Activated T-cell treated with anti-CD3 and anti-CD28 coated beads, Interleukin-2, amount 50 U/mL, for 1 hour (primary cell): ENCODE results near the gene BSPRY.
"Not testable (repeated sequence)": the region's sequence is repeated elsewhere in the genome, so short reads cannot be mapped to it uniquely, and the experiment has no call there.

ENCODE experiments used
- DNase-seq: peaks from one replicate; pipeline ENCODE4 v3.0.0-alpha.2; 2020

The BSPRY gene

DNA sequence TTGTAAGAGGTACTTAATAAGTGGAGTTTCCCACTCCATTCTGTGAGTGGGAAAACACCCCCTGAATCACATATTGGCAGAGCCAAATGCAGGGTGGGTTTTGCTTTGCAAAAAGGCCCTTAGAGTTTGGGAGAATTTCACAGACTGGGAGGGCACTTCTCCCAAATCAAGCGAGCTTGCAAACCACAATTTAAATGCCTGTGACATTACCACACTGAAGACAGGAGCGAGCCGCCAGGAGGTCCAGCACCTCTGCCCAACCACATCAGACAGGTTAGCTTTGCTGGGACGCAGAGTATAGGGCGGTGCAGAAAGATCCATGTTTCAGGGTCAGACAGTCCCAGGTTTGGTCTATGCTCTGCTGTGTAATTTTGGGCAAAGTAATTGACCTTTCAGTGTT is 49.5 kb downstream of the BSPRY start:
- no peak for DNase-seq

DNA sequence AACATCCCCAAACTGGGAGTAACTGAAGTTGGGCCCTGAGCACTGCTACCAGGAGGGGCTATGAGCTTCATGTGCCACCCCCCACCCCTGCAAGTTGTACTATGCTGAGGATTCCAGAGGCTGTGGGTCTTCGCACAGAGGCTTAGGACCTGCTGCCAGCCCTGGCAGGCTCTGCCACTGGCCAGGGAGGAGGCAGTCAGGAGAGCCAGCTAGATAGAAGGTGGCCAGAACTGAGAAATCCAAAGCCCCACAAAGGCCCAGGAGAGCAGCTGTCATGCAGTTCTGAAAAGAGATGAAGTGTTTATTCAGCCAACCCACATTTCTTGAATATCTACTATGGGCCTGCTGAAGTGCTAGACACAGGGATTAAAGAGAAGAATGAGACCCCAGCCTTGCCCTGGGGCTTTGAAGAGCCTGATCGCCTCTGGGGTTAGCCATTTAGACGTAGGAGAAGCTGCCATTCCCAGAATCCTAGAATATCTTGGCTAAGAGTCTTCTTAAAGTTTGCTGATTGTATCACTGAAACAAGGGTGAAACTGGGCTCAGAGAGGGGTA is 50.4 kb downstream of the BSPRY start:
- DNase-seq = no peak

DNA sequence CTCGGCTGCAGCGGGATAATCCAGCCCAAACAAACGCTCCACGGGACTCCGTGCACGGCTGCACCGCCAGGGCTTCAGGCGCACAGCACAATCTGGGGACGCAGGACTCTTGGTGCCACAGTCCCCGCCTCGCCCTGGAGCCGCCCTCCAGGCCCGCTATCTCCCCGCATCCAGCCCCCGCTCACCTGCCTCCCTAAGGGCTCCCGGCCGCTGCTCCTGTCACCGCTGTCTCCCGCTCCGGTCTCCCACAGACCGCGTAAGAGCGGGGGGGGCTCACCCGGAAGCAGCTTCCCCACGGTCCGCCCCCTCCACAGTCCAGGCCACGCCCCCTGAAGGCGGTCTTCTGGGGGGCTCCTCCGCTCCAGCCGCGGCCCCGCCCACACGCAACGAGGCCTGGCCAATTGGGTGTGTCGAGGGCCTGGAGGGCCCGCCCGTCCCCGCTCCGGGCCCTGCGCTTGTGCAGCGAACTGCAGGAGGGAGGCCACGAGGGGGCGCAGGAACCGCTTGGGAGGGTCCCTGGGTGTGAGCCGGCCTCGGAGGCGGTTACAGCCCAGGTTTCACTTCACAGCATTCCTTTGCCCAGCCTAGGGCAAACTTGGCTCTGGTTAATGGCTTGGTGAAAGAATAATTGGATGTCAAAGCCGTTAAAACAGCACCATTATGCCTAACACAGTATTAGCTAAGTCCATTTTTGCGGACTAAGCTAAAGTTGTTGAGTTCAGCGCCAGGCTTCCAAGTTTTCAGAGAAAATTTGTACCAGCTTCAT is 51.9 kb downstream of the BSPRY start, which contains the start of gene ALAD:
ALAD (minus strand) TSS at position 258 of the 766 bp plus-strand sequence. CDS start 7,725 bp downstream, outside the sequence.
- peak; percentile 99 for DNase-seq

DNA sequence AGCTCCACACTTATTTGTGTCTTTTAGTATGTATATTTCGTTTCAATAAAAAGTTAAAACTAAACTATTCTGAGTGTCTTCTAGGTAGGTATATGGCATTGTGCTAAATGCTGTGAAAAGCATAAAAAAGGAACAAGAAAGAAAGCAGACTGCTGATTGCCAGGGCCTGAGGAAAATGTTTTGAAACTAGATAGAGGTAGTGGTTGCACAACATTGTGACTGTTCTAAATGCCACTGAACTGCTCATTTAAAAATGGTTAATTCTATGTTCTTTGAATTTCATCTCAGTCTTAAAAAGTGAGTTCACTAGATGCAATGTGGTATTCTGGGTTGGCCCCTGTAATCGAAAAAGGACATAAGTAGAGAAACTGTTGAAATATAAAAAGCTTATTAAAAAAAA is 54.3 kb downstream of the BSPRY start:
- DNase-seq = no peak

DNA sequence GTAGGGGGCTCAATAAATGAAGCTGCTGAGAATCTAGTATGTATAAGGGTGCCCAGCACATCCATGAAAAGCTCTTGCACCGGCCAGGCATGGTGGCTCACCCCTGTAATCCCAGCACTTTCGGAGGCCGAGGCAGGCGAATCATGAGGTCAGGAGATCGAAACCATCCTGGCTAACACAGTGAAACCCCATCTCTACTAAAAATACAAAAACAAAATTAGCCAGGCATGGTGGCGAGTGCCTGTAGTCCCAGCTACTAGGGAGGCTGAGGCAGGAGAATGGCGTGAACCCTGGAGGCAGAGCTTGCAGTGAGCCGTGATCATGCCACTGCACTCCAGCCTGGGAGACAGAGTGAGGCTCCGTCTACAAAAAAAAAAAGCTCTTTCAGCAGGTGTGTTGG is 57.0 kb downstream of the BSPRY start:
- not testable (repeated sequence) for DNase-seq

DNA sequence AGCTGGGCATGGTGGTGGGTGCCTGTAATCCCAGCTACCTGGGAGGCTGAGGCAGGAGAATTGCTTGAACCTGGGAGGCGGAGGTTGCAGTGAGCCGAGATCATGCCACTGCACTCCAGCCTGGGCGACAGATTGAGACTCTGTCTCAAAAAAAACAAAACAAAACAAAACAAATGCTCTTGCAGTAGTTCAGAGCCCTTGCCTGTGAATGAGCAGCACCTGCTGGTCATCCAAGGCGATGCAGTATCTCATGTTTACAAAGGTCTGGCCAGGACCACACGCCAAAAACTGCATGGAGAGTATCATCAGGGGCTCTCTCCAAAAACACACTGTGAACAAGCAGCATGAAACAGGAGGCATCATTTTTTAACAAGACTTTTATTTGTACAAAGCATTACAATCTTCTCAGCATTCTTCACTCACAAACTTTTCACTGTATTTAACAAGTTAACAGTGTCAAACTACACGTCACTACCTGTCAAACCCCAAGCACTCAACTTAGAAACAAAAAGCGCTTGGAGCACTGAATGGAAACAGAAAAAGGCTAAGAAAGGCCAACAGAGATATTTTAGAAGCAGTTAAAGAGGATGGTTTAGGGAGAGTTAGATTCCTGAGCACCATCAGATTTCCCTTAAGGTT is 57.7 kb downstream of the BSPRY start:
- DNase-seq = peak; percentile 64

DNA sequence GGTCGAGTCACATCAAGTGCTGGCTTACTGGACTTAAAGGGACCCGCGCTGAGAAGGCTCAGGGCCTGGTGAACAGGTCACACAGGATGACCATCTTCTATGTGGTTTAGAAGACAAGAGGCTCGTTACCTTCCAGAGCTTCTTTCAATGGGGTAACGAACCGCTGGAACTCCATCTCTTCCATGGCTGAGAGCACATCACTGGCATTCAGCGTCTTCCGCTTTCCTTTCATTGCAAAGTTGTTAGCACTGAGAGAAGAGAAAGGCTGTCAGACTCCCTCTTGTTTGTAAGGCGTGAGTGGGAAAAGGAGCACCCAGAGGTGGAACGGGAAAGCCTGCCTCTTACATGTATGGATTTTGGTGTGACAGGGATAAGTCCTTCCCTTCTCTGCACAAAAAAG is 60.1 kb downstream of the BSPRY start:
- DNase-seq = no peak

DNA sequence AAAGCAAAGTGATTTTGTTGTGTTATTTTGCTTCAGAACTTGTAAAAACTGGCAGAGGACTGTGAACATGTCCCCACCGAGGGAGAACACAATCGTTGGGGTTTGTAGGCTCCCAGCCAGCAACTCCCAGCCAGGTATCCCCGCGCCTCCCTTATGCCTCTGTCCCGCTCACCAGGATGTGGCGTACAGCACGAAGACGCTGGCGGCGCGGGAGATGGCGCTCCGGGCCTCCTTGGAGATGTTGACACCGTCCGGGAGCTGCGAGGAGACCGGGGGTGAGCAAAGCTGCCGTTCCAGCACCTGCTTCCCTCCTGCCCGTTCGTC is 60.5 kb downstream of the BSPRY start:
- DNase-seq = no peak

DNA sequence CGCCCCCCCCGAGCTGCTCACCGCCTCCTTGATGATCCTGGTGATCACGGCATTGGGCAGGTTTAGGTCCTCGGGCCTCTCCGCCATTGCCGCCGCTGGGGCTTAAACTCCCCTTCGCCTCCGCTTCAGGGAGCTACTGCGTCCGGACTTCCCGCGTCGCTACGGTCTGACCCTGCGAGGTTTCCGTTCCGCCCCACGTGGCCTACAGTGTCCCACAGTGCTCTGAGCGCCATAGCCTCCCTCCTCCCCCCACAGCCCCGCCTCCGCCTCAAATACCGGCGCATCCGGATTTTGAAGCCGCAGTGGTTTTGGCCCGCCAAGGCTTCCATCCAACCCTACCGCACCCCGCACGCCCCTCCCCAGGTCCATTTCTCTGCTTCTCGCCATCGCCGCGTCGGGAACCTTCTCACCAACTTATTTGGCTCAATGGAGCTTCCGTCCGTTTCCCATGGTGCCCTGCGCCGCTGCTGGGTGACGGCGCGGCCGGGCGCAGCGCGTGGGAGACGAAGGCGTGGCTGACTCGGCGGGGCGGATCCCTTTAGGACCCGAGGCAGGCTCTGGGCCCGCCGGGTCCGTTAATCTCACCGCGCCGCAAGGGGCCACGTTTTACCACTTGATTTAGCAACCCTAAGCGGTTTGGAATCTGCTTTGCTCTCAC is 61.0 kb downstream of the BSPRY start, which contains the start of the genes C9orf43 and POLE3:
C9orf43 (plus strand) TSS at position 541 of the 658 bp plus-strand sequence. CDS start 2,747 bp downstream, outside the sequence.
POLE3 (minus strand) TSS at position 469 of the 658 bp plus-strand sequence; CDS start at position 87, 382 bp downstream.
- DNase-seq = peak; percentile 95

DNA sequence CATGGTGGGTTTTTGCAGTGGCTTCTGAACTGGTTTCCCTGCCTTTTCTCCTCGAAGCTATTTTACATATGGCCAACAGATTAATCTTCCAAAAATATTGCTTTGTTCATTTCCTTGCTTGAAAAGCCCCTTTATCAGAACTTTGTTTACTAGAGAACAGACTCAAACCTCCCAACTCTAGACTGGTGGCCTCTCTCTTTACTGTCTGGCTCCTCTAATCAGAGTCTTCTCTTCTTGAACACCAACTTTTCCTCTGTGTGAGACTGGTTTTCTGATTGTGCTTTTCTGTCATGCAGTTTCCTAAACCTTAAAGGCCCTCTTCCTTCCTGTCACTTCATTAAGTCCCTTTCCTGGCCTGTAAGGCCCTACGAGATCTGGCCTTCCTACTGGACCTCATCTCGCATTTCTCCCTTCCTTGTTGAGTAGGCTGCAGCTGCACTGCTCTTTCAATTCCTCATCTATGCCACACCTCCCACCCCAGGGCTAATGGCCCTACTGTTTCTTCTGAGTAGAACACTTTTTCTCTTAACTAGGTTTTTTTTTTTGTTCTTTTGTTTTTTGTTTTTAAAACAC is 66.9 kb downstream of the BSPRY start:
- no peak for DNase-seq

DNA sequence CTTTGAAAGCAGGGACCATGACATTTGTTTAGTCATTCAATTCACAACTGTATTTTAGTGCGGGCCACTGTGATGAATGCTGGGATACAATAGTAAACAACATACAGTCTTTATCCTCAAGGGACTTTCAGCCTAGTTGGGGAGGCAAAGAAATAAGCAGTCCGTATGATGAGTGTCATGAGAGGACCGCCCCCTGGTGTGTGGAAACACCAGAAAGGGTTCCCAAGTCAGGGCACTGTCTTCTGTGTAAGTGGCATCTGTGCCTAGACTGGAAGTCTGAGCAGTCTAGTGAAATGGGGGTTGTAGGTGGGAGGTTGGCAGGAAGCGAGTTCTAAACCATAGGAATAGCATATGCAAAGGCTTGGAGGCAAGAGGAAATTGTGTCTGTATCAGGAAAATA is 68.0 kb downstream of the BSPRY start:
- no peak for DNase-seq
